Colonic mucosa (tissue), 2 donors: ENCODE results near the gene TMEM191C. TPM values are rescaled to one million over a fixed set of nuclear protein-coding genes. Genes with fewer than 3 reads are reported as not detected.

ENCODE experiments used
- total RNA-seq, 2 donors: library from RNA; stranded (reverse); fragmentation: NEBNext Ultra II Directional in 1 of 2; extraction: Animal tissue kit (Norgen Biotek cat#: 25700) in 1 of 2; gene quantifications; one replicate each; pipeline ENCODE4 v1.2.1, GENCODE V29; 2021
- donor health status: DM: no; HTN: no; CAD: no.
- donor health status: DM: no; HTN: no; CAD: no.

TMEM191C gene
- total RNA-seq, 2 donors from 2014 or later, result 0.80 to 3.3 TPM

Other genes with a start within 250 kb of the TMEM191C start
- under 1 TPM; 0.05 to 0.11 TPM for gene RIMBP3B, start 83.6 kb upstream of the TMEM191C start, total RNA-seq
- 1 to 10 TPM; 6.0 to 6.3 TPM for gene HIC2, start 50.0 kb upstream of the TMEM191C start, total RNA-seq
- gene RIMBP3C, start 84.1 kb downstream of the TMEM191C start, total RNA-seq, result under 1 TPM in 1 of 2 donors, not detected in 1; 0.07 TPM
- gene UBE2L3, start 100.3 kb downstream of the TMEM191C start, total RNA-seq, result 10 to 100 TPM; 56.8 to 78.7 TPM
- 10 to 100 TPM; 21.1 to 35.4 TPM for gene YDJC, start 162.6 kb downstream of the TMEM191C start, total RNA-seq
- gene CCDC116, start 165.4 kb downstream of the TMEM191C start, total RNA-seq, result under 1 TPM in 1 of 2 donors, not detected in 1; 0.59 TPM
- 100 to 1,000 TPM in 1 of 2 donors, 10 to 100 TPM in 1; 48.8 to 177 TPM for gene SDF2L1, start 174.9 kb downstream of the TMEM191C start, total RNA-seq
- 10 to 100 TPM; 41.9 to 63.2 TPM for gene PPIL2, start 198.6 kb downstream of the TMEM191C start, total RNA-seq